T-helper 2 cell treated with Interferon-gamma antibody and Interleukin-4, amounts not matched to agents 5 μg/mL and 100 μg/mL, for 36 hours (primary cell): ENCODE data around the gene MYH4.

Experiments
- DNase-seq: peaks from one replicate; pipeline ENCODE4 v3.0.0; 2021; ENCODE audit warnings: low spot score
- H3K27ac Mint-ChIP-seq: one replicate; pipeline ENCODE4 v1.8.0; 2021; ENCODE audit warnings: mild to moderate bottlenecking, mixed read lengths
- H3K27me3 Mint-ChIP-seq: one replicate; pipeline ENCODE4 v1.8.0; 2021; ENCODE audit warnings: low read depth, mixed read lengths
- H3K36me3 Mint-ChIP-seq: one replicate; pipeline ENCODE4 v1.8.0; 2021; ENCODE audit warnings: low read depth, mixed read lengths
- H3K4me1 Mint-ChIP-seq: one replicate; pipeline ENCODE4 v1.8.0; 2021; ENCODE audit warnings: low read depth, mixed read lengths
- H3K4me3 Mint-ChIP-seq: one replicate; pipeline ENCODE4 v1.8.0; 2022; ENCODE audit warnings: mild to moderate bottlenecking, moderate library complexity, mixed read lengths
- H3K9me3 Mint-ChIP-seq: one replicate; pipeline ENCODE4 v1.8.0; 2021; ENCODE audit warnings: mixed read lengths

The MYH4 gene

DNA sequence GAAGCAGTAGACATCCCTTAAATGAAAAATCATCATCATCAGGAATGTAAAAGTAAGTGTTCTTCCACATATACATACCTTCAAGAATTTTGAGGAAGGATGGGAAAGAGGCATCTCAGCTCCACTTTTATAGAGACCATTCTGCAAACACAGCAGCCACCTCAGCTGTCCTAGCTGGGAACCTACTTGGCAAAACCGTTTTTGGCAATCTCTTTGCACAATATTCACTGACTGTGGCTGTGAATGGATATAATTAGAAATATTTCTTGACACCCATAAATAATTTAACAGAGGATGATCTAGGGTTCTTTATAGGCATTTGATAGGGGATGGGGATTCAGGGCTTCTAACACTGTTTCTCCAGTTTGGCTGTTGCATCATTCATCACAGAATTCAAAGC lies at the start of gene MYH4:
TSS of gene MYH4 (minus strand) at position 101 of the 400 bp plus-strand sequence. CDS start 2,814 bp downstream, outside the sequence.
- DNase-seq, result no peak
- no peak within 1 kb of the TSS for H3K4me3 Mint-ChIP-seq
- H3K4me1 Mint-ChIP-seq, result no peaks in the 10 kb centered on the region
- no peaks in the 10 kb centered on the region for H3K36me3 Mint-ChIP-seq
- no peaks in the 10 kb centered on the region for H3K27me3 Mint-ChIP-seq
- H3K27ac Mint-ChIP-seq, result no peak within 1 kb of the TSS
- H3K9me3 Mint-ChIP-seq, result peaks cover 4% of the 10 kb centered on the region

DNA sequence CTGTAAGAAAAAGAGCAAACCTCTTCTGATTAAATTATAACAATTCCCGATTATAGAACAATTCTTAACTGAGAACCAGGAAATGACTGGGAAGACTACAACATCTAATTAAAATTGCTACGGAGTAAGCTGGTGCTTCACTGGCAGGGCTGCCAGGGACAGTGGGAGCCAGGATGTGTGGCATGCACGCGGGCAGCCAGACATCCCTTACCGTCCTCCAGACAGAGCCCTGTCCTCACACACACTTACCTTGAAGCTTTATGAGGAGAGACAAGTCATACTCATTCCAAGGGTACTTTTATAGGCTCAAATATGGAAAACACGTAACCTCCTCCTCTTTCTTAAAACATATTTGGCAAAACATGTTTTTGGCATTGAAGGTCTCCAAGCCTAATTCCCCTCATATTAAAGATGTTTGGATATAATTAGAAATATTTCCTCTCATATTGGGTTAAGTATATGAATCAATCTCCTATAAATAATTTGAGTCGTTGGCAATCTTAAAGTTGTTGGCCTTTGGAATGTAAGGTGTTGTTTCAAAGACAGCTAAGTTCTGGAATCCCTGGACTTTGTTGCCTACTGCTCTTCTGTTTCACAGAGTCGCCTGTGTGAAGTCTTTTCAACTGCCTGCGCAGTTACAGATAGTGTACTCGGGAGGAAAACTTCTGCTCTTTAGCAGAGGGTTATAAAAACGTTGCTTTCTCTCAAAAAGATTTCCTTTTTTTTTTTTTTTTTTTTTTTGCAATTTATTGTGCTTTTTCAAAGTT lies 49.1 kb upstream of the MYH4 start, which contains the start of gene MYH1:
TSS of gene MYH1 (minus strand) at position 272 of the 767 bp plus-strand sequence. CDS start 1,900 bp downstream, outside the sequence.
- H3K4me3 Mint-ChIP-seq, result no peak within 1 kb of the TSS
- H3K4me1 Mint-ChIP-seq, result no peaks in the 10 kb centered on the region
- H3K9me3 Mint-ChIP-seq, result no peaks in the 10 kb centered on the region
- H3K36me3 Mint-ChIP-seq, result no peaks in the 10 kb centered on the region
- H3K27ac Mint-ChIP-seq, result no peak within 1 kb of the TSS
- DNase-seq, result no peak
- no peaks in the 10 kb centered on the region for H3K27me3 Mint-ChIP-seq

DNA sequence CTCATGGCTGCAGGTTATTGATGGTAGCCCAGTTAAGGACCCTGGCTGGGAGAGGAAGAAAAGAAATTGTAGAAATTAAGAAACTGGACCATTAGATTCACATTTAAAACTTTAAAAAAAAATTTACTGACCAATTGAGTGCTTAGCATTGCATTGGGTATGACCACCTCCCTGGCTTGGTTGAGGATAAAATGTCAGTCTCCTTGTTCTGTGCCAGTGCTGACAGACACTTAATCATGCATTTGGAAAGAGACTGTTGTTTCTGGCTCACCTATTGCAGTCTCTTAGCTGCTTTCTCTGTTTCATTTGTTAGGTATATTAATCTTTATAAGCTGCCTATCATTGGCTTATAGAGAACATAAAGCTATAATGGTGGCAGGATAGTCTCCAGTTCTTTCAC lies 47.3 kb upstream of the MYH4 start:
- Mint-ChIP-seq H3K27me3 (no peaks in the 10 kb centered on the region), H3K4me3 (no peak overlapping the region), H3K9me3 (no peaks in the 10 kb centered on the region), H3K4me1 (no peaks in the 10 kb centered on the region), H3K36me3 (no peaks in the 10 kb centered on the region), H3K27ac (no peak overlapping the region)
- no peak for DNase-seq

DNA sequence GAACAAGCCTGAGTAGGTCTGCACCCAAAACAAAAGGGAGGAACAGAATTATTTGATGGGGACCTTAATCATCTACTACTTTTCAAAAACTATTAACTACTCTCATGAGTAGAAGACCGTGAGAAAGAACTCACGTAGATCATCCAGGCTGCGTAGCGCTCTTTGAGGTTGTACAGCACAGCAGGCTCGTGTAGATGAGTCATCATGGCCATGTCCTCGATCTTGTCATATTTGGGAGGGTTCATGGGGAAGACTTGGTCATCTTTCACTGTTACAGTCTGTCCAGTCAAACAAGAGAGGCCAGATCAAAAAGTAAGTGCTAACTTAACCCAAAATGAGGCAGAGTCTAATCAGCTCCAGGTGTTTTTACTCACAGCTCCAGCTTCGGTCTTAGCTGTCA lies 46.7 kb upstream of the MYH4 start:
- Mint-ChIP-seq H3K9me3 (no peaks in the 10 kb centered on the region), H3K27me3 (no peaks in the 10 kb centered on the region), H3K4me3 (no peak overlapping the region), H3K4me1 (no peaks in the 10 kb centered on the region), H3K27ac (no peak overlapping the region), H3K36me3 (no peaks in the 10 kb centered on the region)
- no peak for DNase-seq

DNA sequence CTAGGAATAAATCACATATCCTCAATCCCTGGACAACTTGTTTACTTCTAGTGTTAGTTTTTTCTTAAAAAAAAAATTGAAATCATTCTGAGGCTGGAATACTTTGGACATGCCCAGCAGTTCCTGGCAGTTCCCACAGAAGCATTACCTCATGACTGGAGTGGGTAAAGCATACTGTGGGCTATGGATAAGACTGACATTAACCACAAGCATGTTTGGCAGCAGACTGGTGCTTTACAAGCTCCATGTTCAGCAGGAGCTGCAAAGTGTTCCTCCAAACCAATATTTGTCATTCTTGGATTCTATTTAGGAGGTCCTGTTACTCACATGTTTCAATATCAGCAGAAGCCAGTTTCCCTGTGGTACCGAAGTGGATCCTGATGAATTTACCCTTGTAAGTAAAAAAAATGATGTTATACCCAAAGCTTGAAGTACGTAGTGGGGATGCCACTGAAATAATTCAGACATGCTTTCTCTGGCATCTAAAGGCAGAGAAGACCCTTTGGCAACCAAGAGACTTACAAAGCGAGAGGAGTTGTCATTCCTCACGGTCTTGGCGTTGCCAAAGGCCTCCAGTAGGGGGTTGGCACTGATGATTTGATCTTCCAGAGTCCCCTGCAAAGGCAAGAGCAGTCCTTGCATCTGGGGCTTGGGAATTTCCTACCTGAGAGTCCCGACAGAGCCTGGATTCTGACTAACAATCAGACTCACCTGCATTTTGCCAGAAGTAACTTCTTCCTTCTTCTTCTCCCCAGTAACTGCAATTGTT lies 44.1 kb upstream of the MYH4 start:
- H3K4me1 Mint-ChIP-seq, result no peaks in the 10 kb centered on the region
- H3K27ac Mint-ChIP-seq, result no peak overlapping the region

DNA sequence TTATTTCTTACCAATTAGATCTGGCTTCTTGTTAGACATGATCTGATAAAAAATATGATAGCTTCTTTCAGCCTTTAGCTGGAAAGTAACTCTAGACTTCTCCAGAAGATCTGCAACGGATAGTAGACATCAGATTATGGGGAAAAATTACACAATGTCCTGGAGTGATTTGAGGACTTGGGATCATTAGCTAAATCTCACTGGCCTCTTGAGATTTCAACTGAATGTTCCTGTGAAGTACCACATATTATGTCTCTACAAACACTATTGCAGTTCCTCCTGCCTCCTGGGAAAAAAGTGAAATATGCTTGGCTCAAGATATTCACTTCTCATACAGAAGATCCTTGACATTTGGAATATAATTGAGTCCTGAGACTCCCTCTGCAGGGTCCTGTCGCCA lies 43.5 kb upstream of the MYH4 start:
- H3K4me3 Mint-ChIP-seq, result no peak overlapping the region
- no peaks in the 10 kb centered on the region for H3K9me3 Mint-ChIP-seq
- no peak for DNase-seq

More for the DNA sequence above, 44.1 kb upstream of the MYH4 start:
- Mint-ChIP-seq H3K9me3 (no peaks in the 10 kb centered on the region), H3K4me3 (no peak overlapping the region), H3K27me3 (no peaks in the 10 kb centered on the region), H3K36me3 (no peaks in the 10 kb centered on the region)
- no peak for DNase-seq

DNA sequence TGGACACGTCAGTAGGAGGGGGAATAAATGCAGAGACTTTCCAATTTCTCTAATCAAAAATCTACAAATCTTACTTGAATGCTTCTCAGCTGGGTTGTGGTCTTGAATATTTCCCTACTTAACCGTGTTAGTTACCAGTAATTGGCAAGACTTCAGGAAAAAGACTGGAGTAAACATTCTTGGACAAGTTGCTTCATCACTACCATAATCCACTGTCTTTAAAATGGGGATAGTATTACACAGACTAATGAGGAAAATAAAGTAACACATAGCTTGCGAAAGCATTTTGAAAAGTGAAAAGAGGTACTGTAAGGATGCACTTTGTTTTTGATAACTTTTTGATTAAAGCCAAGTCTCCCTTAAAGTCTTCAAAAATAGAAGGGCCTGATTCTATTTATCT lies 30.6 kb upstream of the MYH4 start:
- Mint-ChIP-seq H3K9me3 (peaks cover 6% of the 10 kb centered on the region), H3K27ac (no peak overlapping the region), H3K27me3 (no peaks in the 10 kb centered on the region)

More for the DNA sequence above, 43.5 kb upstream of the MYH4 start:
- Mint-ChIP-seq H3K4me1 (no peaks in the 10 kb centered on the region), H3K36me3 (no peaks in the 10 kb centered on the region), H3K27me3 (no peaks in the 10 kb centered on the region), H3K27ac (no peak overlapping the region)

DNA sequence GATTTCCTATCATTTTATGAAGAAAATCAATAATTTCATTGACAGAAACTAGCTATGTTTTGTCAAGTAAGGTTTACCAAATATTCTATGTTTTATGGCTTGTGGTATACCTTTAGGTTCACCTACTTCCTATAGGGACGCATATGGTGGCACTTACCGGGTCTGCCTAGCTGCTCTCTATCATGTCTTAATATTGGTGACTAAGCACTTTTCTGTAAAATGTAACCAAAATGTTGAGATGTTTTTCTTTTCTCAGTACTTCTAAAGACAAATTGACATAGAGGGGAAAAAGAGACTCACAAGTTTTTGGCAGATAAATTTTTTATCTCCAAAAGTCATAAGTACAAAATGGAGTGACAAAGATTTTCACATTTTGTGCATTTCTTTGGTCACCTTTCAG lies 22.6 kb upstream of the MYH4 start:
- DNase-seq, result no peak
- Mint-ChIP-seq H3K4me3 (no peak overlapping the region), H3K27ac (no peak overlapping the region), H3K36me3 (no peaks in the 10 kb centered on the region), H3K27me3 (no peaks in the 10 kb centered on the region), H3K4me1 (no peaks in the 10 kb centered on the region), H3K9me3 (peaks cover 37% of the 10 kb centered on the region)

More for the DNA sequence above, 30.6 kb upstream of the MYH4 start:
- no peak overlapping the region for H3K4me3 Mint-ChIP-seq
- DNase-seq, result no peak
- H3K36me3 Mint-ChIP-seq, result no peaks in the 10 kb centered on the region
- no peaks in the 10 kb centered on the region for H3K4me1 Mint-ChIP-seq

DNA sequence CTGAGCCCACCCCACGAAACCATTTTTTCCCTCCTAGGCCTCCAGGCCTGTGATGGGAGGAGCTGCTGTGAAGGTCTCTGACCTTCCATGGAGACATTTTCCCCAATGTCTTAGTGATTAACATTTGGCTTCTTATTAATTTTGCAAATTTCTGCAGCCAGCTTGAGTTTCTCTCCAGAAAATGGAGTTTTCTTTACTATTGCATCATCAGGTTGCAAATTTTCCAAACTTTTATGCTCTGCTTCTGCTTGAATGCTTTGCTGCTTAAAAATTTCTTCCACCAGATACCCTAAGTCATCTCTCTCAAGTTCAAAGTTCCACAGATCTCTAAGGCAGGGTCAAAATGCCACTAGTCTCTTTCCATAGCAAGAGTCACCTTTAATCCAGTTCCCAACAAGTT lies 12.9 kb upstream of the MYH4 start:
- Mint-ChIP-seq H3K4me3 (no peak overlapping the region), H3K27ac (no peak overlapping the region), H3K27me3 (no peaks in the 10 kb centered on the region), H3K9me3 (peaks cover 34% of the 10 kb centered on the region), H3K36me3 (no peaks in the 10 kb centered on the region), H3K4me1 (no peaks in the 10 kb centered on the region)
- no peak for DNase-seq

DNA sequence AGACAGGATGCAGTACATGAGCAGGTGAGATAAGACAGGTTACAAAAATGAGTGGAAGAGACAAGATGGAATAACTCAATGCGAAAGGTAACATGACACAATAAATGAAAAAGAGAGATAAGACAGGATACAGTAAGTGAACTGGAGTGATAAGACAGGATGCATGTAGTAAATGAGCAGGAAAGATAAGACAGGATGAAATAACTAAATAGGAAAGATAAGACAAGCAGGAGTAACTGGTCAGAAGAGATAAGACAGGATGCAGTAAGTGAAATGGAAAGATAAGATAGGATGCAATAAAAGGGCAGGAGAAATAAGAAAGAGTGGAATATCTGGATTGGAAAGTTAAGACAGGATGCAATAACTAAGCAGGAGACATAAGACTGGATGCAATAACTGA lies 8.3 kb upstream of the MYH4 start:
- no peak for DNase-seq
- H3K4me3 Mint-ChIP-seq, result no peak overlapping the region

DNA sequence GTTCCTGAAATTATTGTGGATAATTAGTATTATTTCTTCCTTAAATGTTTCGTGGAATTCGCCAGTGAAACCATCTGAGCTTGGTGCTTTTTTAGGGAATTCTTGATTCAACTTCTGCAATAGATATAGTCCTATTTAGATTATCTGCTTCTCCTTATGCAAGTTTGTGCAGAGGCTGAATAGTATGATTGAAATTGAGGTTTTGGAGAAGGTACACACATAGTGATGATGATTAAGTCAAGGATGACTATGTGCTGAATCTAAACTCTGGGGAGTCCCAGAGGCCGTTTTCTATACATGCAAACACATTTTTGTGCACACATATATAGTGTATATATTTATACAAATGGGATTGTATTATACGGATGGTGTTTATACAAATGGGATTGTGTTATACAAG lies 5.2 kb upstream of the MYH4 start:
- Mint-ChIP-seq H3K4me1 (no peaks in the 10 kb centered on the region), H3K4me3 (no peak overlapping the region), H3K27ac (no peak overlapping the region), H3K27me3 (no peaks in the 10 kb centered on the region), H3K36me3 (no peaks in the 10 kb centered on the region), H3K9me3 (no peaks in the 10 kb centered on the region)
- DNase-seq, result no peak

More for the DNA sequence above, 8.3 kb upstream of the MYH4 start:
- no peaks in the 10 kb centered on the region for H3K27me3 Mint-ChIP-seq
- peaks cover 8% of the 10 kb centered on the region for H3K9me3 Mint-ChIP-seq
- no peaks in the 10 kb centered on the region for H3K4me1 Mint-ChIP-seq
- H3K36me3 Mint-ChIP-seq, result no peaks in the 10 kb centered on the region
- no peak overlapping the region for H3K27ac Mint-ChIP-seq

DNA sequence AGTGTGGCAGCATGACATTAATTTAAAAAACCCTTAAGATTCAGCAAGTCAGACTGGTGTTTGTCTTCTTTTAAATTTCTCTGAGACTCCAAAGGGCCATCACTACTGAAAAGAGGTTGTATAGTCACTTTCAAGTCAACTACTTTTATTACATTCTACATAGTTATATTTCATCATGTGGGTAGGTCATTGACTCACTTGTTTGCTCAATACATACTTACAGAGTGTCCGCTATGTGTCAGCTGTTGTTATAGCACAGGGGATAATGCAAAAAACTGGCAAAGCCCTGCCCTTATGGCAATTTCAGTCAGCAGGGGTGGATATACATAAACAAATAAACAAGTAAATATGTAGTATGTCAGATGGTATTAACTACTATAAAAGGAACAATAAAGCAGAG lies 2.5 kb upstream of the MYH4 start:
- Mint-ChIP-seq H3K27me3 (no peaks in the 10 kb centered on the region), H3K9me3 (no peaks in the 10 kb centered on the region), H3K4me1 (no peaks in the 10 kb centered on the region), H3K4me3 (no peak overlapping the region), H3K27ac (no peak overlapping the region), H3K36me3 (no peaks in the 10 kb centered on the region)
- DNase-seq, result no peak

DNA sequence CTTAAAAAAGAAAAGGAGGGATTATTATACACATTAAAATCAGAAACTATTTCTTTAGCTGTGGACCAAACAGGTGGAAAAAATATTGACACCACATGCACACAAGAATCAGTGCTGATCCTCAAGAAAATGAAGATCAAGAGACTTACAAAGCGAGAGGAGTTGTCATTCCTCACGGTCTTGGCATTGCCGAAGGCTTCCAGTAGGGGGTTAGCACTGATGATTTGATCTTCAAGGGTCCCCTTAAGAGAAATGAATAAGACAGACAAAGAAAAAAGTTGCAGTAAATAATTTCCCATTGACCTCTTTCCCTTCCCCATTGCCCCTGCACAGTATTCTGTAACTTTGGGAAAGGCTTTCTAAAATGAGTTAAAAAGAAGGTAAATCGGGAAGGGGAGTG lies 6.0 kb downstream of the MYH4 start:
- no peak overlapping the region for H3K4me3 Mint-ChIP-seq
- H3K27me3 Mint-ChIP-seq, result no peaks in the 10 kb centered on the region
- no peaks in the 10 kb centered on the region for H3K4me1 Mint-ChIP-seq
- peaks cover 9% of the 10 kb centered on the region for H3K9me3 Mint-ChIP-seq
- DNase-seq, result no peak
- H3K36me3 Mint-ChIP-seq, result no peaks in the 10 kb centered on the region
- no peak overlapping the region for H3K27ac Mint-ChIP-seq

DNA sequence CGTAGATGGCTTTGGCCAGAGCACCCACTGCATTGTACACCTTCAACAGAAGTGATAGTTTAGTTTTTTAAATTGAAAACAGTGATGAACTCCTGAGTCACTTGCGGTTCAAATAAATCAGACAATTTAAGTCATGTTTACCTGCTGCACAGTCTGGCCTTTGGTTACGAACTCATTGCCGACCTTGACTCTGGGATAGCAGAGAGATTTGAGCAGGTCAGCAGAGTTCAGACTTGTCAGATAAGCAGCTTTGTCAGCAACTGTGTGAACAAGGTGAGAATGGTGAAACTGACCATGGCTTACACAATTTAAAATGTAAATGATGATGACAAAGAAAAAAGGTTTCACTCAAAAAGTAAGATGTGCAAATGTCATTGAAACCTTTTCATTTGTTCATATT lies 9.3 kb downstream of the MYH4 start:
- Mint-ChIP-seq H3K9me3 (peaks cover 9% of the 10 kb centered on the region), H3K4me3 (no peak overlapping the region), H3K36me3 (no peaks in the 10 kb centered on the region), H3K27me3 (no peaks in the 10 kb centered on the region), H3K4me1 (no peaks in the 10 kb centered on the region), H3K27ac (no peak overlapping the region)
- no peak for DNase-seq
